Activated T-helper 17 cell treated with anti-CD3 and anti-CD28 coated beads, Interleukin-2, amount 50 U/mL, for 72 hours (primary cell): ENCODE data around the gene INO80E. TPM values are rescaled to one million over a fixed set of nuclear protein-coding genes. Genes with fewer than 3 reads are reported as not detected.
"Not testable (repeated sequence)": the region's sequence is repeated elsewhere in the genome, so short reads cannot be mapped to it uniquely, and the experiment has no call there.

Source experiments
- ATAC-seq: fragments of 150-1000 bp; cut with Tn5 transposase; replicated peaks from 2 replicates; pipeline ENCODE4 v1.10.0; 2021; ENCODE audit warnings: mild to moderate bottlenecking, moderate library complexity
- H3K27ac Mint-ChIP-seq: one replicate; pipeline ENCODE4 v1.8.0; 2022; ENCODE audit warnings: mixed read lengths
- H3K27me3 Mint-ChIP-seq: one replicate; pipeline ENCODE4 v1.8.0; 2022; ENCODE audit warnings: mixed read lengths
- H3K36me3 Mint-ChIP-seq: one replicate; pipeline ENCODE4 v1.8.0; 2022; ENCODE audit warnings: low read depth, mild to moderate bottlenecking, mixed read lengths
- H3K4me1 Mint-ChIP-seq: one replicate; pipeline ENCODE4 v1.8.0; 2022; ENCODE audit warnings: mixed read lengths
- H3K4me3 Mint-ChIP-seq: one replicate; pipeline ENCODE4 v1.8.0; 2022; ENCODE audit warnings: mild to moderate bottlenecking, mixed read lengths
- H3K9me3 Mint-ChIP-seq: one replicate; pipeline ENCODE4 v1.8.0; 2022; ENCODE audit warnings: mixed read lengths
- total RNA-seq, 2 donors: library from RNA; stranded (reverse); gene quantifications; one replicate each; pipeline ENCODE4 v1.2.3, GENCODE V29; 2022

Gene INO80E
- total RNA-seq, 2 donors from 2014 or later, result 77.9 to 116 TPM

DNA sequence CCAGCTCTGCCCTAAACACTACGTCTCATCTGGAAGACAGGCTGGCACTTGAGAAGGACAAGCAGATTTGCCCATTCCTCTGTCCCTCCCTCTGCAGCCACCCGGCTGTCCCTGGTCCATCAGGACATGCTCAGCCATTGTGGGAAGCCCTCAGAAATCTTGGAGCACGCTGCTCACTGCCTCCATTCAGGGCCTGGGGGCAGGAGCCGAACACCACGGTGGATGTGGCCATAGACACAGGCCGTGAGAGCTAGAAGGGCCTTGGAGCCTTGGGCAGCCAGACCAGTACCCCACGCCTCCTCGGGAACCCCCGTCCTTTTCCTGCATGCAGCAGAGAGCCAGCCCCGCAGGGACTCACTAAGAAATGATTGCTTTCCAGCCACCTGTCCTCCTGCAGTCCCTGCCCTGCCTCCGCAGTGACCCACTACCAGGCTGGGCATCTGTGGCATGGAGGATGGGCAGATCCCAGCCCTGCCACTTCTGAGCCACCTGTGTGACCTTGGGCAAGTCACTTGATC is 11.4 kb downstream of the INO80E start:
- Mint-ChIP-seq H3K27ac (no peak overlapping the region), H3K4me1 (peaks cover 4% of the 10 kb centered on the region), H3K36me3 (peaks cover 17% of the 10 kb centered on the region), H3K4me3 (no peak overlapping the region), H3K27me3 (peaks cover 17% of the 10 kb centered on the region), H3K9me3 (no peaks in the 10 kb centered on the region)
- no peak for ATAC-seq

DNA sequence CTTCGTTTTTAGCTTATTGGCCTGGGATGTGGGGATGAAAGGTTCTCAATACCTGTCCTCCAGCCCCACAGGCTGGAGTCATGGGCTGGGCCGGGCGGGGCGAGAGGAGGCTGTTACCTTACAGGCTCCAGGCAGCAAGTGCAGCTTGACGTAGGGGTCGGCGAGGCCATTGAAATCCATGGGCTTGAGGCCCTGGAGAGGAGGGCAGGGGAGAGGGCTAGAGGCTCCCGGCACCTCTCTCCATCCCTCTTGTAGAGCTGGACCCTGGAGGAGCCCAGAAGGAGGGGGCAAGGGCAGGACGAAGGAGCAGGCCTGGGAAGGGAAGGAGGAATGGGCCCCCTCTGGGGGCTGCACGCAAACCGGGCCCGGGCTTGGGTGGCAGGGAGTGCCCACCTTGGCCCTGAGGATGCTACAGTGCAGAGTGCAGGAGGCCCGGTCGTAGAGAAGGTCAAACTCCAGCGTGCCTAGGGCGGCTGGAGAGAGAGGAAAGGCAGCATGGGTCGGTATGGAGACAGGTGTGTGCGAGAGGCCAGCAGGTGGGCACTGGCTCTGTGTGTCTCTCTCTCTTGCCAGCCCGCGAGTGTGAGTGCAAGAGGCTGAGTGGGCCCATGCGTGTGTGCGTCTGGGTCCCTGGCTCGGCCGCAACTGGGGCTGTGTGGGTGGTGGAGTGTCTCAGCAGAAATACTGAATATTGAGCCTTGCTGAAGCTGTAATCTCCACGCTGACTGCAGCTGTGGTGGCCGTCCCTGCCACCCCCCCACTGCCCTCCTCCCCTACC is 13.2 kb downstream of the INO80E start:
- Mint-ChIP-seq H3K27me3 (peaks cover 17% of the 10 kb centered on the region), H3K4me1 (peaks cover 4% of the 10 kb centered on the region), H3K4me3 (no peak overlapping the region), H3K36me3 (peaks cover 5% of the 10 kb centered on the region), H3K9me3 (no peaks in the 10 kb centered on the region), H3K27ac (no peak overlapping the region)
- ATAC-seq, result no peak

DNA sequence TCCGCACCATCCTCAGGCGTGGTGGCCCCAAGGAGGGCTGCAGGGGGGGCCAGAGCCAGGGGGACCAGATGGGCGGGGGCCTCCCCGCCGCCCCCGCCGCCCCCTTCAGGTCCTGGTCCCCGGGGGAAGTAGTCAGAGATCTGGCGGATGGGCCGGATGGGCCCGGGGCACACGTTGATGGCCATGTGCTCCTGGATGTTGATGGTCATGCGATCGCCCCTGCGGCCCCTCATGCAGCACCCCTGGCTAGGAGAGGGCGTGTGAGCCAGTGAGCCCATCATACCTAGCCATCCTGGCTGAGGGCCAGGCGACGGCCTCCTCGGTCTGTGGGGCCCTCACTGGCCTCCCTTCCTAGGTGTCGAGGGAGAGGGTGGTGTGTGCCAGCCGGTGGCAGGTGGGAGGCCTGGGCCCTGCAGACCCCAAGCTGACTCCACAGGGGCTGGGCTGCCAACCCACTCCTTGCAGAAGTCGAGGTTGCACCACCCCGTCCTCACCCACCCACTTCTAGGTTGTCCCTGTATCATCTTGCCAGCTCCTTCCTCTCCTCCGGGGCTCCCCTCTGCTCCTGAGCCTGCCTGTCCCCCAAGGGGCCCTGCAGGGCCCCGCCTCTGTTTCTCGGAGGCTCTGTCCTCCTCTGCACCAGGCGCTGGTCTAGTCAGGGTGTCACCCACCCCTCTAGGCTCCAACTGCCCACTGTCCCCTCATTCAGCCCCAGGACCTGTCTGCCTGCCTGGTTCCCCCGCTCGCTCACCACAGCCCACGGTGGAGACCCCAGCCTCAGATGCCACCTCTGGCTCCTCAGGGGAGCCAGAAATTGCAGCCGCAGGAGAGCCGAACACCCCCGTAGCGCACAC is 14.2 kb downstream of the INO80E start:
- peaks cover 17% of the 10 kb centered on the region for H3K27me3 Mint-ChIP-seq
- ATAC-seq, result no peak
- peaks cover 4% of the 10 kb centered on the region for H3K4me1 Mint-ChIP-seq
- peaks cover 5% of the 10 kb centered on the region for H3K36me3 Mint-ChIP-seq
- H3K27ac Mint-ChIP-seq, result no peak overlapping the region
- H3K9me3 Mint-ChIP-seq, result no peaks in the 10 kb centered on the region
- peak overlapping the region; percentile 52 for H3K4me3 Mint-ChIP-seq

DNA sequence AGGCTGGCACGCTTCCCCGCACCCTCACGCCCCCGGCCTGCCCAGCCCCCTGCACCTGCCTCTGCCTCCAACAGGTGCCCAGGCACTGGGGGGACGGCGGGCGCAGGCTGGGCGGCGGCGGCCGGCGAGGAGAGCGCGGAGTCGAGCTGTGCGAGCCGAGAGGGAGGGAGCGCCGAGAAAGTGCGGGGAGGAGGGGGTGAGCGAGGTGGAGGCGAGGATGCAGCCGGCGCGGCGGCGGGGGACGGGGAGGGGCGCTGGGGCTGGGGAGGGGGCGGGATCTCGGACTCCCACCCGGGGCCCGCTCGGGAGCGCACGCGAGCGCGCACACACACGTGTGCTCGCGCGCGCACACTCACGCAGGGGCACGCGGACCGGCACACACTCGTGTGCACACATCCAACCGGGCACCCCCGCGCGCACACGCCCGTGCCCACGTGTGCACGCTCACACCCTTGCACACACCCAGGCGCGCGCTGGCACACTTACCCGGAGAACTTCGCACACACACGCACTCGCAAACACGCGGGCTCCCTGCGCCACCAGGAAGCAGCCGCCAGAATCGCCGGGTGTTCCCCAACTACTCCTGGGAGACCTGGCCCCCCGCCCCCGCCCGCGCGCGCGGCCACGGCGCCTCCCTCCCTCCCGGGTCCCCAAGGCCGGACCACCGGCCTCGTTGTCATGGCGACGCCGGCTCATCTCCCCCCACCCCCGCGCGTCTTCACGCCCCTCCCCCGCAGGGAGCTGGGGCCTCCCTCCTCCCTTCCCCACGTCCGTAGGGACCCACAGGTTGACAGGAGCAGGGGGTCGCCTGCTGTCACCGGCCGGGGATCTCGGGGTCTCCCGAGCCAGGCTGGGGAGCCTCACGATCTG is 15.0 kb downstream of the INO80E start, which contains the start of gene DOC2A:
Gene DOC2A (minus strand): TSS at position 184 of the 870 bp plus-strand sequence. CDS start 805 bp downstream, outside the sequence.
- Mint-ChIP-seq H3K27ac (no peak within 1 kb of the TSS), H3K9me3 (no peaks in the 10 kb centered on the region), H3K36me3 (peaks cover 5% of the 10 kb centered on the region)

DNA sequence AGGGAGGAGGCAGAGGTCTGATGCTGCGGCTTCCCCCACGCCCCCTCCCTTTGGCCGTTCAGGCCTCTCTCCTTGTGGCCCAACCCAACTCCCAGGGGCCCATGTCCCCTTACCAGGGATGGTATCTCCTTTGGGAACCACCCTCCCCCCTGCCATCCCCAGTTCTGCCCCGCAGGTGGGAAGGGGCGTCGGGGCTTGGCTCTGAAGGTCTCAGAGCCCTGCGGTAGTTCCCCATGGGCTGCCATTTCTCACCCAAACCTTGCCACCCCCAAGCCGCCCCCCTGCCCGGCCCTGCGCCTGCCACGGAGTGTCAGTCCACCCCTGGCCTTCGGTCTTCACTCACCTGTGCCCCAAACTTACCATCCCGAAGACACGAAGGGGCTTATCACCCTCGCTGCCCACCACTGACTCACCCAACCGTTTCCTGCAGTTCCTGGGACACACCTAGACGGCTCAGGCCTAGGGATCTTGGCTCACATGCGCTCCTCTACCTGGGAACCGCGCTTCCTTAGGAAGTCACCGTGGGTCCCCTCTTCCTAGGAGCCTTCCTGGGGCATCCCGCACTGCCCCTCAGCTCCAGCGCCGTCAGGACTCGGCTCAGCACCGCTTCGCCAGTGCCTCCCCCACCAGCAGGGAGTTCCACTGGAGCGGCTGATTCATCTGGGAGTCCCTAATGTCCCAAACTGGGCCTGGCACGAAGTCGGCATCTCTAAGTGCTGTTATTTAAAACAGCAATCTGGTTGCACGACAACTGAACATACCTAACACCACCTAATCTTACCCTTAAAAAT is 15.9 kb downstream of the INO80E start:
- ATAC-seq, result no peak
- H3K4me1 Mint-ChIP-seq, result peaks cover 4% of the 10 kb centered on the region
- H3K4me3 Mint-ChIP-seq, result peak overlapping the region; percentile 72
- H3K36me3 Mint-ChIP-seq, result peaks cover 5% of the 10 kb centered on the region
- no peak overlapping the region for H3K27ac Mint-ChIP-seq
- H3K27me3 Mint-ChIP-seq, result peaks cover 17% of the 10 kb centered on the region
- H3K9me3 Mint-ChIP-seq, result no peaks in the 10 kb centered on the region

More for the DNA sequence above, 15.0 kb downstream of the INO80E start, which contains the start of gene DOC2A:
- H3K27me3 Mint-ChIP-seq, result peaks cover 17% of the 10 kb centered on the region
- peak; percentile 56 for ATAC-seq
- peaks cover 4% of the 10 kb centered on the region for H3K4me1 Mint-ChIP-seq
- H3K4me3 Mint-ChIP-seq, result peak within 1 kb of the TSS; percentile 72

DNA sequence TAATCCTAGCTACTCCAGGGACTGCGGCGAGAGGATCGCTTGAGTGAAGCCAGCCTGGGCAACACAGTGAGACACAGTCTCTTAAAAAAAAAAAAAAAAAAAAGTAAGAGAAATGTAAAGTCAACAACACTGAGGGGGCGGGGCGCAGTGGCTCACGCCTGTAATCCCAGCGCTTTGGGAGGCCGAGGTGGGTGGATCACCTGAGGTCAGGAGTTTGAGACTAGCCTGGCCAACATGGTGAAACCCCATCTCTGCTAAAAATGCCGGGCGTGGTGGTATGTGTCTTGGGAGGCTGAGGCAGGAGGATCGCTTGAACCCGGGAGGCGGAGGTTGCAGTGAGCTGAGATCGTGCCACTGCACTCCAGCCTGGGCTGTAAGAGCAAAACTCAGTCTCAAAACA is 16.6 kb downstream of the INO80E start:
- H3K4me1 Mint-ChIP-seq, ATAC-seq, H3K9me3 Mint-ChIP-seq, H3K27ac Mint-ChIP-seq, H3K4me3 Mint-ChIP-seq, H3K36me3 Mint-ChIP-seq: not testable (repeated sequence)
- peaks cover 17% of the 10 kb centered on the region for H3K27me3 Mint-ChIP-seq

DNA sequence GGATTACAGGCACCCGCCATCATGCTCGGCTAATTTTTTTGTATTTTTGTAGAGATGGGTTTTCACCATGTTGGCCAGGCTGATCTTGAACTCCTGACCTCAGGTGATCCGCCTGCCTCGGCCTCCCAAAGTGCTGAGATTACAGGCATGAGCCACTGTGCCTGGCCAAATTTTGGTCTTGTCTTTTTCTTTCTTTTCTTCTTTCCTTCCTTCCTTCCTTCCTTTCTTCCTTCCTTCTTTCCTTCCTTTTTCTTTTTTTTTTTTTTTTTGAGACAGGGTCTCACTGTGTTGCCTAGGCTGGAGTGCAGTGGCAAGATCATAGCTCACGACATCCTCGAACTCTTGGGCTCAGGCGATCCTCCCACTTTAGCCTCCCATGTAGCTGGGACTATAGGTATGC is 19.4 kb downstream of the INO80E start:
- ATAC-seq, H3K4me1 Mint-ChIP-seq, H3K9me3 Mint-ChIP-seq, H3K27ac Mint-ChIP-seq, H3K27me3 Mint-ChIP-seq, H3K36me3 Mint-ChIP-seq, H3K4me3 Mint-ChIP-seq: not testable (repeated sequence)

DNA sequence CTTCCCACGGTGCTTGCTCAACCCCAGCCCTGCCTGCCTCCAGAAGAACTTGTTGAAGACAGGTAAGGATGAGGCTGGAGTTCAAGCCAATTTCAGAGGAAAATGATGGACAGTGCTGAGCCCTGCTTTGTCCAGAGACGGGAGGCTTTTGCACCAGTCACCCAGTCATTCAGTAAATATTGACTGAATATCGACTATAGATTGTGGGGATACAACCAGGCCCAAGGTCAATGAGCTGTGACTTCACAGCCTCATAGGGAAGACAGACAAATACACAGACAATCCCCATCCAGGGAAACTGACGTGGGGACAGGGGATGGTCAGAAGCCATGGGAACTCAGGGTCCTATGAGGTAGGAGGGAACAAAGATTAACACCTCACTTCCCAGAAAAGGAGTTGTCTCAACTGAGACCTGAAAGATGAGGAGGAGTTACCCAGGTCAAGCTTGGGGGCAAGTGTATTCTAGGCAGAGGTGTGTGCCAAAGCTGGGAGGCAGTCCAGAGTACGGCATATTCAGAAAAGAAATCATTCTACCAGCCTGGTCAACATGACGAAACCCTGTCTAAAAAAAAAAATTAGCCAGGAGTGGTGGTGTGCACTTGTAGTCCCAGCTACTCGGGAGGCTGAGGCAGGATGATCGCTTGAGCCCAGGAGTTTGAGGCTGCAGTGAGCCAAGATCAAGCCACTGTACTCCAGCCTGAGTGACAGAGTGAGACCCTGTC is 20.7 kb downstream of the INO80E start:
- Mint-ChIP-seq H3K36me3 (peaks cover 5% of the 10 kb centered on the region), H3K4me3 (no peak overlapping the region), H3K27ac (no peak overlapping the region), H3K27me3 (peaks cover 4% of the 10 kb centered on the region), H3K9me3 (no peaks in the 10 kb centered on the region), H3K4me1 (peaks cover 10% of the 10 kb centered on the region)
- no peak for ATAC-seq

DNA sequence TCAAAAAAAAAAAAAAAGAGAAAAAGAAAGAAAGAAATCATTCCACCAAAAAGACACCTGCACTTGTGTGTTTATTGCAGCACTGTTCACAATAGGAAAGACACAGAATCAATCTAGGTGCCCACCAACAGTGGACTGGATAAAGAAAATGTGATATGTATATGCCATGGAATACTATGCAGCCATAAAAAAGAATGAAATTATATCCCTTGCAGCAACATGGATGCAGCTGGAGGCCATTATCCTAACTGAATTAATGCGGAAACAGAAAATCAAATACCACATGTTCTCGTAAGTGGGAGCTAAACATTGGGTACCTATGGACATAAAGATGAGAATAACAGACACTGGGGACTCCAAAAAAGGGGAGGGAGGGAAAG is 21.2 kb downstream of the INO80E start:
- Mint-ChIP-seq H3K27me3 (no peaks in the 10 kb centered on the region), H3K9me3 (no peaks in the 10 kb centered on the region), H3K36me3 (no peaks in the 10 kb centered on the region), H3K4me1 (peaks cover 5% of the 10 kb centered on the region), H3K27ac (no peak overlapping the region), H3K4me3 (no peak overlapping the region)
- no peak for ATAC-seq

DNA sequence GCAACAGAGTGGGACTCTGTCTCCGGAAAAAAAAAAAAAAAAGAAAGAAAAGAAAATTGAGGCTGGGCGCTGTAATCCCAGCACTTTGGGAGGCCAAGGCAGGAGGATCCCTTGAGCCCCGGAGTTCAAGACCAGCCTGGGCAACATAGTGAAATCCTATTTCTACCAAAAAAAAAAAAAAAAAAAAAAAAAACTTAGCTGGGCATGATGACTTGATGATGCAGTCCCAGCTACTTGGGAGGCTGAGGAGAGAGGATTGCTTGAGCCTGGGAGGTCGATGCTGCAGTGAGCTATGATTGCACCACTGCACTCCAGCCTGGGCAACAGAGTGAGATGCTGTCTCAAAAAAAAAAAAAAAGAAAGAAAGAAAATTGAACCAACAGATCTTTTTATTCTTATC is 21.9 kb downstream of the INO80E start:
- not testable (repeated sequence) for H3K36me3 Mint-ChIP-seq, H3K27ac Mint-ChIP-seq, H3K4me1 Mint-ChIP-seq, ATAC-seq, H3K4me3 Mint-ChIP-seq, H3K9me3 Mint-ChIP-seq, H3K27me3 Mint-ChIP-seq

DNA sequence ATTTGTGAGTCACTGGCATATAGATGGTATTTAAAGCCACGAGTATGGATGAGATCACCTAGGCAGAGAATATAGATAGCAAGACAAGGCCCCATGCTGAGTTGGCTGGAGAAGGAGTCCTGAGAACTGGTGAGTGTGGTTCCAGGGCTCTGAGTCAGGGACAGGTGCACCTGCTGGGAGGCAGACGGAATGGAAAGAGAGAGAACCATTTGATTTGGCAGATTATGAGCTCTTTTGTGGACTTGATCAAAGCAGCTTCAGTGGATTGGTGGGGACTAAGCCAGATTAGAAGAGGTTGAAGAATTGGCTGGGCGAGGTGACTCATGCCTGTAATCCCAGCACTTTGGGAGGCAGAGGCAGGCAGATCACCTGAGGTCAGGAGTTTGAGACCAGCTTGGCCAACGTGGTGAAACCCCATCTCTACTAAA is 22.7 kb downstream of the INO80E start:
- Mint-ChIP-seq H3K27ac (no peak overlapping the region), H3K4me3 (no peak overlapping the region), H3K27me3 (no peaks in the 10 kb centered on the region), H3K36me3 (no peaks in the 10 kb centered on the region), H3K9me3 (no peaks in the 10 kb centered on the region), H3K4me1 (peaks cover 5% of the 10 kb centered on the region)
- ATAC-seq, result peak; percentile 22

DNA sequence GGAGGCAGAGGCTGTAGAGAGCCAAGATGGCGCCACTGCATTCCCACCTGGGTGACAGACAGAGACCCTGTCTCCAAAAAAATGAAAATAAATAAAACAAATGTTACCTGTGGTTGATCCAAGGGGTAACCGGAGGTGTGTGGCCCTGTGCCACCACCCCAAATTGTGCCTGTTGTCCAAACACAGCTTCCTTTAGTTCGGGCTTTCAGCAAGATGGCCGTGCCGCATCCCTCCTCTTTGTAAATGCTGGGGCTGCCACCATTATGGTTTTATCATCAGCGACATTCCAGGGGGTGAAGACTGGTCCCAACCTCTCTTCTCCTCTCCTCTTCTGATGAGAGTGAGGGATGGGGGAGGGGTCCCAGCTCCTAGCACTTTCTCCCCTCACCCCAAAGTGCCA is 26.8 kb downstream of the INO80E start, which contains the start of gene C16orf92:
Gene C16orf92 (plus strand): TSS at position 312 of the 400 bp plus-strand sequence. CDS start 143 bp downstream, outside the sequence.
- H3K27me3 Mint-ChIP-seq, result peaks cover 15% of the 10 kb centered on the region
- no peak within 1 kb of the TSS for H3K4me3 Mint-ChIP-seq
- peaks cover 5% of the 10 kb centered on the region for H3K4me1 Mint-ChIP-seq
- ATAC-seq, result no peak
- H3K27ac Mint-ChIP-seq, result no peak within 1 kb of the TSS
- no peaks in the 10 kb centered on the region for H3K9me3 Mint-ChIP-seq
- no peaks in the 10 kb centered on the region for H3K36me3 Mint-ChIP-seq

DNA sequence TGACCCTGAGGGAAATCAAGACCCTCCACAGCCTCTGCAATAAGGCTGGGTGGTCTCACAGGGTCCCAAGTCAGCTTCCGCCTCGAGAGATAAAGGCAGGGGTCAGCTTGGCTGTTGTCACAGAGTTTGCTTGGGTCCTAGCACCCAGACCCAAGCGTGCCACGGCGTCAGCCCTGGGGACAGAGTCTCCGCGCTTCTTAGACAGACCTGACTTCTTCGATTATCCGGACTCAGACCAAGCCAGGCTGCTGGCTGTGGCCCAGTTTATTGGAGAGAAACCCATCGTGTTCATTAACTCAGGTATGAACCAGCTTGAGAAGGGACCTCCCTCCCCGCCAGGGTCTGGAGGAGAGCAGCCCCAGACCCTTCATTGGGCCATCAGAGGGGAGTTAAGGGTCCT is 27.5 kb downstream of the INO80E start:
- ATAC-seq, result no peak
- H3K4me1 Mint-ChIP-seq, result peaks cover 5% of the 10 kb centered on the region
- H3K27me3 Mint-ChIP-seq, result peaks cover 19% of the 10 kb centered on the region
- no peak overlapping the region for H3K27ac Mint-ChIP-seq
- H3K9me3 Mint-ChIP-seq, result no peaks in the 10 kb centered on the region
- no peak overlapping the region for H3K4me3 Mint-ChIP-seq
- H3K36me3 Mint-ChIP-seq, result no peaks in the 10 kb centered on the region
